ENCODE measurements around the gene C19orf38. TPM values are rescaled to one million over a fixed set of nuclear protein-coding genes. Genes with fewer than 3 reads are reported as not detected.
"Not testable (repeated sequence)": the region's sequence is repeated elsewhere in the genome, so short reads cannot be mapped to it uniquely, and the experiment has no call there.

The C19orf38 gene
- total RNA-seq, 1 experiment from 2014 or later: not detected

DNA sequence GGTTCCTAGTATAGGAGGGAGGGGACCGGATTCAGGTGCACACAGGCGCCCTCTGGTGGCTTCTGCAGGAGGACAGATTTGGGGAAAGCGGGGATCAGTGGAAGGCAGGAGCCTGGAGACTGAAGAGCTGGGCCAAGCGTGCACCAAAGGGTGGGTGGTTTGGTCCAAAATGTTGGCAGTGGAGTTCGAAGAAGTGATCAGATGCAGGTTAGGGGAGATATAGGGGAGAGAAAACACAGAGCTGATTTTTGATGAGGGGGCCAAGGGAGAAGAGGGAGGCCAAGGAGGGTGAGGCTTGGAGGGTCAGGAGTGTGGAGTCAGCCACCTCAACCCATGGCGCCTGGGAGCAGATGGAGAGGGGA lies 16.3 kb downstream of the C19orf38 start:
- Mint-ChIP-seq H3K27ac (ENCODE audit: unreplicated experiment) (no peak overlapping the region), H3K36me3 (ENCODE audit: insufficient read depth, unreplicated experiment) (no peaks in the 10 kb centered on the region), H3K9me3 (ENCODE audit: low read depth, unreplicated experiment) (no peaks in the 10 kb centered on the region), H3K27me3 (ENCODE audit: unreplicated experiment) (no peaks in the 10 kb centered on the region), H3K4me3 (ENCODE audit: low read depth, unreplicated experiment) (no peak overlapping the region), H3K4me1 (ENCODE audit: low read depth, unreplicated experiment) (peaks cover 11% of the 10 kb centered on the region)
- peak; percentile 81 for DNase-seq
- TF ChIP-seq CTCF (IDR thresholded peaks at IDR 0.05; ENCODE audit: unreplicated experiment): peak; percentile 62
- CTCF ChIA-PET: interaction anchor here (0.6 to 1.9 kb wide), 5 partner anchors 29 to 323 kb away, joined by 3 to 21 read pairs (median 6); partner anchors contain the start of genes DNM2 and TMED1
- intact Hi-C loops (cut with micrococcal nuclease; ENCODE audit: unreplicated experiment): loop anchor here (2.0 kb wide), 1 partner anchor 148 kb away; no protein-coding TSS in a partner anchor
- no TSS peak for BruUV-seq (replicated peaks)

GRCh38 chr19:10866495-10866894 lies 18.3 kb downstream of the C19orf38 start:
- intact Hi-C loops (cut with micrococcal nuclease; ENCODE audit: unreplicated experiment): no loop called here
- CTCF ChIA-PET: no interaction called here
- no TSS peak for BruUV-seq (replicated peaks)

GRCh38 chr19:10868872-10869547 lies 20.8 kb downstream of the C19orf38 start:
- Mint-ChIP-seq H3K36me3 (ENCODE audit: insufficient read depth, unreplicated experiment) (peaks cover 22% of the 10 kb centered on the region), H3K4me1 (ENCODE audit: low read depth, unreplicated experiment) (no peaks in the 10 kb centered on the region), H3K4me3 (ENCODE audit: low read depth, unreplicated experiment) (no peak overlapping the region), H3K9me3 (ENCODE audit: low read depth, unreplicated experiment) (no peaks in the 10 kb centered on the region), H3K27me3 (ENCODE audit: unreplicated experiment) (no peaks in the 10 kb centered on the region), H3K27ac (ENCODE audit: unreplicated experiment) (no peak overlapping the region)
- BruUV-seq (replicated peaks): no TSS peak
- intact Hi-C loops (cut with micrococcal nuclease; ENCODE audit: unreplicated experiment): no loop called here
- CTCF ChIA-PET: no interaction called here
- DNase-seq: no peak
- no peak for TF ChIP-seq CTCF (IDR thresholded peaks at IDR 0.05; ENCODE audit: unreplicated experiment)

More at GRCh38 chr19:10866495-10866894, 18.3 kb downstream of the C19orf38 start:
- Mint-ChIP-seq H3K4me1 (ENCODE audit: low read depth, unreplicated experiment) (peaks cover 11% of the 10 kb centered on the region), H3K36me3 (ENCODE audit: insufficient read depth, unreplicated experiment) (peaks cover 9% of the 10 kb centered on the region), H3K27me3 (ENCODE audit: unreplicated experiment) (no peaks in the 10 kb centered on the region), H3K27ac (ENCODE audit: unreplicated experiment) (no peak overlapping the region), H3K4me3 (ENCODE audit: low read depth, unreplicated experiment) (no peak overlapping the region), H3K9me3 (ENCODE audit: low read depth, unreplicated experiment) (no peaks in the 10 kb centered on the region)
- DNase-seq: no peak
- no peak for TF ChIP-seq CTCF (IDR thresholded peaks at IDR 0.05; ENCODE audit: unreplicated experiment)

- peak overlapping the region; percentile 83 for H3K27ac Mint-ChIP-seq (ENCODE audit: unreplicated experiment)
- CTCF ChIA-PET: interaction anchor here (1.8 kb wide), 1 partner anchor 152 kb away, joined by 5 read pairs; the partner anchor contains the start of gene DNM2
These were observed 21.7 kb downstream of the C19orf38 start for GRCh38 chr19:10869872-10870311.

GRCh38 chr19:10870501-10870954 lies 22.3 kb downstream of the C19orf38 start:
- Mint-ChIP-seq H3K4me3 (ENCODE audit: low read depth, unreplicated experiment) (peak overlapping the region; percentile 72), H3K9me3 (ENCODE audit: low read depth, unreplicated experiment) (no peaks in the 10 kb centered on the region), H3K4me1 (ENCODE audit: low read depth, unreplicated experiment) (no peaks in the 10 kb centered on the region), H3K36me3 (ENCODE audit: insufficient read depth, unreplicated experiment) (peaks cover 22% of the 10 kb centered on the region), H3K27me3 (ENCODE audit: unreplicated experiment) (no peaks in the 10 kb centered on the region), H3K27ac (ENCODE audit: unreplicated experiment) (peak overlapping the region; percentile 83)
- BruUV-seq (replicated peaks): no TSS peak
- intact Hi-C loops (cut with micrococcal nuclease; ENCODE audit: unreplicated experiment): no loop called here
- no peak for DNase-seq
- CTCF ChIA-PET: interaction anchor here (0.5 to 1.8 kb wide), 4 partner anchors 29 to 729 kb away, joined by 3 to 5 read pairs (median 4); partner anchors contain the start of genes DNM2 and TMED1
- TF ChIP-seq CTCF (IDR thresholded peaks at IDR 0.05; ENCODE audit: unreplicated experiment): no peak

More at GRCh38 chr19:10869872-10870311, 21.7 kb downstream of the C19orf38 start:
- H3K27me3 Mint-ChIP-seq (ENCODE audit: unreplicated experiment); intact Hi-C loops (cut with micrococcal nuclease; ENCODE audit: unreplicated experiment); H3K9me3 Mint-ChIP-seq (ENCODE audit: low read depth, unreplicated experiment); BruUV-seq (replicated peaks); H3K4me1 Mint-ChIP-seq (ENCODE audit: low read depth, unreplicated experiment); DNase-seq: not testable (repeated sequence)
- Mint-ChIP-seq H3K36me3 (ENCODE audit: insufficient read depth, unreplicated experiment) (peaks cover 22% of the 10 kb centered on the region), H3K4me3 (ENCODE audit: low read depth, unreplicated experiment) (peak overlapping the region; percentile 72)
